CD4-positive, alpha-beta T cell treated with Interferon gamma for 1 hour (primary cell): ENCODE measurements around the gene FASTKD3.
A peak's percentile ranks its signal among the peaks of the same experiment; 100 is the strongest.
"Not testable (repeated sequence)": the region's sequence is repeated elsewhere in the genome, so short reads cannot be mapped to it uniquely, and the experiment has no call there.

ENCODE experiments used
- DNase-seq: peaks from one replicate; pipeline ENCODE4 v3.0.0-alpha.2; 2020

Gene FASTKD3, protein sequence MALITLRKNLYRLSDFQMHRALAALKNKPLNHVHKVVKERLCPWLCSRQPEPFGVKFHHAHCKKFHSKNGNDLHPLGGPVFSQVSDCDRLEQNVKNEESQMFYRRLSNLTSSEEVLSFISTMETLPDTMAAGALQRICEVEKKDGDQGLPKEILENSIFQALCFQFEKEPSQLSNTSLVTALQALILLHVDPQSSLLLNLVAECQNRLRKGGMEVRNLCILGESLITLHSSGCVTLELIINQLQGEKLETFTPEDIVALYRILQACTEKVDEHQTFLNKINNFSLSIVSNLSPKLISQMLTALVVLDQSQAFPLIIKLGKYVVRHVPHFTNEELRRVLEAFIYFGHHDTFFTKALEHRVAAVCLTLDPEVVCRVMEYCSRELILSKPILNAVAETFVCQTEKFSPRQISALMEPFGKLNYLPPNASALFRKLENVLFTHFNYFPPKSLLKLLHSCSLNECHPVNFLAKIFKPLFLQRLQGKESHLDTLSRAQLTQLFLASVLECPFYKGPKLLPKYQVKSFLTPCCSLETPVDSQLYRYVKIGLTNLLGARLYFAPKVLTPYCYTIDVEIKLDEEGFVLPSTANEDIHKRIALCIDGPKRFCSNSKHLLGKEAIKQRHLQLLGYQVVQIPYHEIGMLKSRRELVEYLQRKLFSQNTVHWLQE

DNA sequence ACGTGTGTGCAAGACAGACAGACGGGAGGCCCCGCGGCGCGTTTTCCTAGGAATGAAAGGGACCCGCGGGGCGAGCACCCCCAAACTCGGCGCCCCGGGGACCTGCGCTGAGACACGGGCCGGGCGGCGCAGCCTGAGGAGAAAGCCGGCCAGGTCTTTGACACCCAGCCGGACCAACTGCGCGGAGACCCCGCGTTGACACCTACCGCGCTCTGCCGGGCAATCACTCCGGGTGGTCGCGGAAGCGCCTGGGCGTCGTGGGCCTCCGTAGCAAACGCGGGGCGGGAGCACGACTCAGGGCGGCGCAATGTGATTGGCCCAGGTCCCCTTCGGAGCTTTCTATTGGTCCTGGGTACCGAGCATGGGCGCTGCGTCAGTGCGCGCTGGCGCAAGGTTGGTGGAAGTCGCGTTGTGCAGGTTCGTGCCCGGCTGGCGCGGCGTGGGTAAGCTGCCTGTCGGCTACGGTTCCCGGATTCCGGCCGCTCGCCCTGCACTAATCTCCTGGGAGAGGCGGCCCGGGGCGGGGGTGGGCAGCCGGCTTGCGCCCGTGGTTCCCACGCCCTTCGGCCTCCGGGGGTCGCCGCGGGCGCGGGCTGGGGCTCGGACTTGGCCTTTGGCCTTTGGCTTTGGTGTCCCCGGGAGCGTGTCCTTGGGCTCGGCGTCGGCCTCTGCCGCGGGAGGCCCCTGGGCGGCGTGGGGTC lies at the start of gene FASTKD3, which contains the start of gene MTRR:
FASTKD3 (minus strand) TSS at position 259 of the 701 bp plus-strand sequence. CDS start 948 bp downstream, outside the sequence.
MTRR (plus strand) TSS at position 376 of the 701 bp plus-strand sequence. CDS start 1,647 bp downstream, outside the sequence.
- peak; percentile 87 for DNase-seq

DNA sequence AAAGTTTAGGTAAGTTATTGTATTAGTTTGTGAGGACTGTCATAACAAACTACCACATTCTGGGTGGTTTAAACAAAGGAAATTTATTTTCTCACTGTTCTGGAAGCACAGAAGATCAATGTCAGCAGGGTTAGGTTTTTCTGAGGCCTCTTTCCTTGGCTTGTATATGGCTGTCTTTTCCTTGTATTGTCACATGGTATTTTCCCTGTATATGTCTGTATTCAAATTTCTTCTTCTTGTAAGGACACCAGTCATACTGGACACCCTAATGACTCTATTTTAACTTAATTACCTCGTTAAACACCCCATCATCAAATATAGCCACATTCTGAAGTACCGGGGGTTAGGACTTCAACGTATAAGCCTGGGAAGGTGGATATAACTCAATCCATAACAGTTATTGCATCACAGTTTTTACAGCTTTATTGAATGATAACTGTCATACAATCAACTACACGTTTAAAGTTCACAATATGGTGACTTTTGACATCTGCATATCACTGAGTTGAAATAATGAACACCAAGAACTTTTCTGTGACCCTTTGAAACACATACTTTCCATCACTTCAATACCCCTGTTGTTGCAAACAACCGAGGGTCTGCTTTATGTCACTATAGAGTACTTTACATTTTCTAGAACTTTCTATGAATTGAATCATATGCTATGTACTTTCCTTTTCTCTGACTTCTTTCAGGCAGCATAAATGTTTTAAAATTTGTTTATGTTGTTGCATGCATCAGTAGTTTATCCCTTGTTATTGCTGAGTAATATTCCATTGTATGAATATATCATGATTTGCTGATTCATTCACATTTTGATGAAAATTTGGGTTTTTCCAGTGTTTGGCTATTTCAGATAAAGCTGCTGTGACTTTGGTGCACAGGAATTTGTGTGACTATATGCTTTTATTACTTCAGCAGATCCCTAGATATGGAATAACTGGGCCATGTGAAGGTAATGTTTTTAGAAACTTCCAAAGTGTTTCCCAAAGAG lies 48.6 kb upstream of the FASTKD3 start:
- DNase-seq = no peak

DNA sequence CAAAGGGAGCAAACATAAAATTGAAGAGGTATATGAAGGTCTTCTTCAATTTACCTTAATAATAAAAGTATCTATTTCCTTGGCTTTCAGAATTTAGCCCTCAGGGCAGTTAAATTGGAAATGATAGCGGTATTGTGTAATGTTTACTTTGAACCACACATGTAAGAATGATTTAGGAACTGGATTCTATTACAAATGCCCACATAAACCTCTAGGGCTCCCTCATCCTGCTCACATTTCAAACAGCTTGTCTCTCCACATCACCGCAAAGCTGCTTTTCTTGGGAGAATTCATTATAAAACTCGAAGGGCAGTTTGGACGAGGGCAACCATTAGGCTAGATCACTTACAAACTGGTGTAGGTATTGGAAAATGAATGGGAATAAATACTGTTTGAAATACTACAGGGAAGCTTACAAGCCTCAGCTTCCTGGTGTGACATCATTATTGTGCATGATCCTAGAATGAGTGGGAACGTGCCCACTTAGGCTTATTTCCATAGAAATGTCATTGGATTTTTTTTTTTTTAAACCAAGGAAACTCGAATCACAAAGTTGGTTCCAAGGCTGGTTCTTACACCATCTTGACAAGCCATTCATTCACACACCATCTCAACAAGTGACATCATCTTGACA lies 47.5 kb upstream of the FASTKD3 start:
- no peak for DNase-seq

DNA sequence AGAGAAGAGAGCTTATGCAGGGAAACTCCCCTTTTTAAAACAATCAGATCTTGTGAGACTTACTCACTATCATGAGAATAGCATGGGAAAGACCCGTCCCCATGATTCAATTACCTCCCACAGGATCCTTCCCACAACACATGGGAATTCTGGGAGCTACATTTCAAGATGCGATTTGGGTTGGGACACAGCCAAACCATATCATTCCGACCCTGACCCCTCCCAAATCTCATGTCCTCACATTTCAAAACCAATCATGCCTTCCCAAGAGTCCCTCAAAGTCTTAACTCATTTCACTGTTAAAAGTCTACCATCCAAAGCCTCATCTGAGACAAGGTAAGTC lies 42.6 kb upstream of the FASTKD3 start:
- DNase-seq = not testable (repeated sequence)

DNA sequence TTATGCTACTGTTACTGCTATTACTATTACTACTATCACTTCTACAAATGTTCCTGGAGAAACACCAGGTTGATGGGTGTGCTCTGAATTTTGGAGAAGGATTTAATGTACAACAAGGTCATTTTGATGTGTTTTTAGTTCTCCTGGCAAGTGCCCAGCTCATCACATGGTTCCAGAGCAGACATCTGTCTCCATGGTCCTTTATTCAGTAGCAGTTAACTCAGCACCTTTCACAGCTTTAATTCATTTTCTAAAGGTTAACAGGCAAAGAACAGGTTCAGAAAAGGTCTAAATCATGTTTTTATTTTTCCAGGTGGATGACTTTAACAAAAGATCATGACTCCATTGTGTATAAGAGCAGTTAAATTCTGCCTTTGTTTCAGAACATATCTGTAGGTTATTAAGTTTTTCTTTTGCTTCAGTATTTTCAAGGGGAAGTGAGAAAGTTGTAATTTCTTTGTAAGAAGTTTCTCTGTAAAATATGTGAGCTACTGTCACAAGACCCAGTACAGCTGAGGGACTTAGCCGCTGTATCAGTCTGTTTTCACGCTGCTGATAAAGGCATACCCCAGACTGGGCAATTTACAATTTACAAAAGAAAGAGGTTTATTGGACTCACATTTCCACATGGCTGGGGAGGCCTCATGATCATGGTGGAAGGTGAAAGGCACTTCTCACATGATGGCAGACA lies 42.1 kb upstream of the FASTKD3 start:
- no peak for DNase-seq

DNA sequence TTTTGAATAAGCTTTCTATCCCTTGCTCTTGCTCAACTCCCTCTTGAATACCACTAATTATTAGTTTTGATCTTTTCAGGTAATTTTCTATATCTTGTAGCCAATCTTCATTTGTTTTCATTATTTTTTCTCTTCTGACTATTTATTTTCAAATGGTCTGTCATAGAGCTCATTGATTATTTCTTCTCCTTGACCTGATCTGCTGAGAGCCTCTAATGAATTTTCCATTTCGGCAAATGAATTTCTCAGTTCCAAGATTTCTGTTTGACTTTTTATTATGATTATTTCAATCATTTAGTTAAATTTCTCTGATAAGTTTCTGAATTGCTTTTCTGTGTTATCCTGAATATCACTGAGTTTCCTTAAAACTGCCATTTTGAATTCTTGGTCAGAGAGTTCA lies 39.5 kb upstream of the FASTKD3 start:
- no peak for DNase-seq

DNA sequence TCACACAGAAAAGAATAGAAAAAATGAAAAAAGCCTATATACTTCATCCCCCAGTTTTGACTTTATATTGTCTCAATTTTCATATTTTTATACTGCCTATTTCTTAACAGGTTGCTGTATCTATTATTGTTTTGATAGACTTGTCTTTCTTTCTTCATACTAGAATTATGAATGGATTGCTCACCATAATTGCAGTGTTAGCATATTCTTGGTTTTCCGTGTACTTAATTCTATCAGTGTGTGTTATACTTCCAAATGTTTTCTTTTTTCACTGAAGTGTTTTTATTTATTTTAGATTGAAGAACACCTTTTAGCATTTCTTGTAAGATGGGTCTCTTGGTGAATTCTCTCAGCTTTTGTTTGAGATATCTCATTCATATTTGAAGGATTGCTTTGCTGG lies 38.8 kb upstream of the FASTKD3 start:
- no peak for DNase-seq

DNA sequence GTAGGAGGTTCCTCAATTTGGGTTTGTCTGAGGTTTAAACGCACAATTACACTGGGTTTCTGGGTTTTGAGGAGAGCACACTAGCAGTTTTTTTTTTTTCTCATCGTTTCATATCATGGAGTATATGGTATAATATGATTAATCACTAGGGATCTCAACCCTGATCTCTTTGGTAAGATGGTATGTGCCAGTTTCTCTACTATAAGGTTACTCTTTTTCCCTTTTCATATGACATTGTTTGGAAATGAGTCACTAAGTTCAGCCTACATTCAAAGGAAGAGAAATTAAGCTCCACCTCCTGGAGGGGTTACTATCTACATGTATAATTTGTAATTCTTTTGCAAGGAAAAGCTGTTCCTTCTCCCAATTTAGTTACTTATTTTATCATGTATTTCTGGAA lies 35.3 kb upstream of the FASTKD3 start:
- DNase-seq = no peak

DNA sequence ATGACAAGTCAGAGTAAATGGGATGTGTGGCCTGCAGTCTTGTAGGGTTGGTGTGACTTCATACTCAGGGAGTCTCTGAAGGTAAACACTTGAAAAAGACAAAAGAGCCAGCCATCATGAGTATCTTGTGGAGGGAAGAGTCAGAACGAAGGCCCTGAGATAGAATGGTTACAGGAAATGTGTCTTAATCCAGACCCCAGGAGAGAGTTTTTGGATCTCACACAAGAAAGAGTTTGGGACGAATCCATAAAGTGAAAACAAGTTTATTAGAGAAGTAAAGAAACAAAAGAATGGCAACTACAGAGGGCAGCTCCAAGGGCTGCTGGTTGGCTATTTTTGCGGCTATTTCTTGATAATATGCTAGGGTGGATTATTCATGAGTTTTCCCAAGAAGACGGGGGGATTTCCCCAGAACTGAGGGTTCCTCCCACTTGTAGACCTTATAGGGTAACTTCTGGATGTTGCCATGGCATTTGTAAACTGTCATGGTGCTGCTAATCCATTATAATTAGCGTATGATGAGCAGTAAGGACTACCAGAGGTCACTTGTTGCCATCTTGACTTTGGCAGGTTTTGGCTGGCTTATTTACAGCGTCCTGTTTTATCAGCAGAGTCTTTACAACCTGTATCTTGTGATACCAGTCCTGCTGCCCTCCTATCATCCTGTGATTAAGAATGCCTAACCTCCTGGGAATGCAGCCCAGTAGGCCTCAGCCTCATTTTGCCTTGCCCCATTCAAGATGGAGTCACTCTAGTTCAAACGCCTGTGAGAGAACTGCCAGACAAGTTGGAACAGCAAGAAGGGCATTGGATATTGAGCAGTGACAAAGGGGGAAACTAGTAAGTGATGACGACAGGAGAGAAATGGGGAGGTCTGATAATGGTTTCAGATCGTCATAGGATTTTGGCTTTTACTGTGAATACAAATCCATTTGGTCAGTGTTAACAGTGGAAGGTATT lies 34.1 kb upstream of the FASTKD3 start:
- no peak for DNase-seq

DNA sequence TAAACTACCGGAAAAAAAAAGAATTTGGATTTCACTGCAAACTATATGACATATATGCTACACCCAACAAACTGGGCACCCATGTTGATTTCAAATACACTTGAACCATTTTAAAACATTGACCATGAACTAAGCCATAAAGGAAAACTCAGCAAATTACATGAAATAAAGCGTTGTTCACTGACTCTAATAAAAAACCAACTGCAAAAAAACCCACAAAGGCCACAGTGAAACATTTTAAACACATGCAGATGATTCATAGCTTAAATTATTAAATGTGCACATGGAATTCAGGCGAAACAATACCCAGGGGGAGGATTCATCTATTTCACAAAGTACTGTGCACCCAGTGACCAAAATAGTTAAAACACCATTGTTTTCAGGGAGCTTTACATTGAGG lies 33.4 kb upstream of the FASTKD3 start:
- DNase-seq = no peak

DNA sequence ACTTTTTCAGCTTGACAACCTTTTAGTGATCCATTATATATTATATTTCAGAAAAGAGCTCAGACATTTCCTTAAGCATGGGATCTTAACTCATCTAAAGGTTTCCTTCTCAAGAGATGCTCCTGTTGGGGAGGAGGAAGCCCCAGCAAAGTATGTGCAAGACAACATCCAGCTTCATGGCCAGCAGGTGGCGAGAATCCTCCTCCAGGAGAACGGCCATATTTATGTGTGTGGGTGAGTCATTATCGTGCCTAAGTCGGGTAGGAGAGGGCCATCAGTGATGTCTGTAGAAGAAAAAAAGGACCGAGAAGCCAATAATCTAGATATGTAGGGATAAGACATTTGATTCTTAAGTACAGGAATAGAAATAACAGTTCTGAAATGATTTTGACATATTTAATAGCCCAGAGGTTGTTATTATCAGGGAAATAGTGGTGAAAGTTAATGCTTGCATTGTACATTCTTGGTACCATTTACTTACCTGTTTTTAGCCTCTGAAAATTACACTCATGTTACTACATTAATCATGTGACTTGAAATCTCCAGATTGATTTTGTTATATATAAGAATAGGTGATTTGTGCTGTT lies 28.3 kb upstream of the FASTKD3 start:
- DNase-seq = no peak

DNA sequence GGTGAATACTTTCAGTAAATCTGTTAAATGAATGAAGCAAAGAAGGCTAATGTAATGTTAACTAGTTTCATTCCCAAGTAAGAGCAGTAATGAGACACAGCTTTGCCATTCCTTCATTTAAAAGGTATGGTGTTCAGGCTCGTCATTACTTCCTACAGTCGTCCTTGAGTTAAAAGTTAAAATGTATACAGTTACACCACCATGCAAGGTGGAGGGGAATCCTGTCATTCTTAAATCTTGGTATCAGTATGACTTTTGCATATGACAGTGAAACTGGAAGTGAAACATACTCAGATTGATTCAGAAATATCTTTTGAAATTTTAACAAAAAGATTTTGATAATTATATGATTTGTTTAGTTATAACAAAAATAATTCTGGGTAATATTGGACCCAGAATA lies 26.0 kb upstream of the FASTKD3 start:
- no peak for DNase-seq

DNA sequence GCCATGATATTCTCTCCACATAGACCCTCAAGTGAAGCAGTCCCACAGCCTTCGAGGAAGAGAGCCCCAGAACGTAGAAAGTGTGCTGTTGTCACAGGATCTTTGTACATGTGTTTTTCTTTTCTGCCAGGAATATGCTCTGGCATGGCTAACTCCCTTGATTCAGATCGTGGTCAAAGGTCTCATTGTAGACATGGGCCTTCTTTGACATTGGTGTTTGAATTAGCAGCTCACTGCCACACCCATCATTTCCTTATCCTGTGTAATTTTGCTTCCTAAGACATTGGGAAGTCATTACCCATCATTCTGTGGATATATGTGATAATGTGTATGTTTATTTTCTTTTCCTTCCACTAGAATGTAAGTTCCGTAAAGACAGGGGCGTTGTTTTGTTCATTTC lies 25.6 kb upstream of the FASTKD3 start:
- no peak for DNase-seq

DNA sequence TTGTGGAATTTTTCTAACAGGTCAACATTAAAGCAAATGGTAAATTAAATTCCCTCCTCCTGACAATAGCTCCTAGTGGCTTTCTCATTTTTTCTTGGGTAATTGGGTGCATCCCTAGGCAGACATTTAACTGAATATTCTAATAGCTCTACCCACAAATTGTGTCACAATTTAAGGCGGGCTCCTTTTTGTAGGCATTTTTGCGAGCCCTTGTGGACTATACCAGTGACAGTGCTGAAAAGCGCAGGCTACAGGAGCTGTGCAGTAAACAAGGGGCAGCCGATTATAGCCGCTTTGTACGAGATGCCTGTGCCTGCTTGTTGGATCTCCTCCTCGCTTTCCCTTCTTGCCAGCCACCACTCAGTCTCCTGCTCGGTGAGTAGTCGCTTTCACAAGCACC lies 20.1 kb upstream of the FASTKD3 start:
- no peak for DNase-seq

DNA sequence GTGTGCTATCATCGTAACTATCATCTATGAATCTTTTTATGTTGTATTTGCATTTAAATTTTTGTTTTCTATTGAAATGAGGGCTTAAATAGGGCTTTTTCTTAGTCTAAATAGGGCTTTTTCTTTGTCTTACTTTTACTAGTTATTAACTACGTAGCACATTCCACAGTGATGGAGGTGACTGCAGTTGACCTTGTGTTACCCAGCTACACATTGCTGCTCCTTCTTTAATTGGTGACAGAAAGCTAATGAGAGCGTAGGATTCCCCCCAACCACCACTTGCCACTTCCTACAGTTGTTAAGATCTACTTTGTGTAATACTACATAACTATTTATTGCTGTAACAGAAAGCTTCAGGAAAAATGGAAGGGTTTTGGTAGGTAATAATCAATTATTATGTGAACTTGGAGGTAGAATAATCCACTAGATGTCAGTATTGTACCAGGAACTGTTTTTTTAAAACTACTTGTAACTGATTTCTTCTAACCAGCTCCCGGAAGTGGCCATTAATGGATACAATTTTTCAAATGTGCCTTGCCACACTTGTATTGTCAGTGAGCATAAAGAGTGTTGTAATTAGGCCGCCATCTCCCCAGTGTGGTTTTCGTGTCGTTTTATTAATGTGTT lies 18.1 kb upstream of the FASTKD3 start:
- no peak for DNase-seq

DNA sequence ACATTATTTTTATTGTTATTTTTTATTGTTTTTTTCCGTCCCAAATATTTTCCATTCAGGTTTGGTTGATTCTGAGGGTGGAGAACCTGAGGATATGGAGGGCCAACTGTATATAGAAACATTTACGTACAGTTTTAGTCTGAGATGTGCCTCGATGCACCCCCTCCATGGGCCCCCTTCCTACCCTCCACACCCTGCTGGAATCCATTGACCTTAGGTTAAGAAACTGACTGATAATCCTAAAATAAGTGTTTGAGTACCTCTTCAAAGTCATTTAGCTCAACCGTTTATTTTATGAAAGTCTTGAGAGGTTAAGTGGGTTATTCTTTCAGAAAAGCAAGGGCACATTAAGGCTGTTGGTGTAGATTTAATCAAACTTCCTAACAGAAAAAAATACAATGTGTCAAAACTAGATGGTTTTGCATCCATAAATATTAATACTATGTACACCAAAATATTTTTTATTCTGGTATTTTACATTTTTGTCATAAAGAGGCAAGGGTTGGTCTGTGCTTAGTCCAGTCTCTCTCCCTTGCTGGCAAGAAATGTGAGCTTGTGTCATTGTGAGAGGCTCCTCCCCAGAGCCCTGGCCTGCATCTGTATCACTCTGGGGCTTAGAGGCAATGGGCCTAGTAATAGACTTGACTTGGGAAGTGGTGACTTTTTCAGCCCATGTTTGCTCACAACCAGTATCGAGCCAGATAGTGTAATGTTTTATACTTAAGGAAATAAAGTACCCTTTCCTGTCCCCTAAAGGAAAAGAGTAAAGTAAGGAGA lies 15.8 kb upstream of the FASTKD3 start:
- no peak for DNase-seq

DNA sequence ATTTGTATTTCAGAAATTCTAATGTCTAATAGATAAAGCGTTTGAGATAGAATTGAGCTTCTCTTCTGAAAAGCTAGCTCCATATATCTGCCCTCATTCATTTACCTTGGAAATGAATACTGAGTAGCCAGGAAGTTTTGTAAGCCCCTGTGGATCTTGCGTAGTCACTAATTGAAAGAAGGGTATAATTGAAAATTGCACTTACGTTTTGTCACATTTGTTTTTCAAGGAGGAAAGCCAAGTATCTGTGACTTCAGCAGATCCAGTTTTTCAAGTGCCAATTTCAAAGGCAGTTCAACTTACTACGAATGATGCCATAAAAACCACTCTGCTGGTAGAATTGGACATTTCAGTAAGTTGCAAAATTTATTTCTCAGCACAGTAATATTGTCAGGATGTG lies 14.1 kb upstream of the FASTKD3 start:
- no peak for DNase-seq

DNA sequence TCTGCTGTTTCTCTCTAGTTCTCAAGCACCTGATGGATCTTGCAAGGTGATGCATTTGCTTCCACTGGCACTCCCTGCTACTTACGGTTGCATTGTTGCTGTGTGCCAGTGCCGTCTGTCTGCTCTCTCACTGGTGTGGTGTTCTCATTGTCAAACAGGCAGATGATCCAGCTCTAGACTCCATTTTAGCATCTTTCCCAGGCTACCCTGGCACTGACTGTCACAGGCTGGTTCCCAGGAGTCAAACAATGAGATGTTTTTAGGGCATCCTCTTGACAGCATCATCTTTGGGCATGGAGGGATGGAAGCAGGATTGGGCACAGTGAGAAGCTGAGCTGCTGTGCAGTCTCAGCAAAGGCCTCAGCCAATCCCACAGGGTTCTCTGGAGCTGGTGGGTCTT lies 13.0 kb upstream of the FASTKD3 start:
- DNase-seq = no peak

DNA sequence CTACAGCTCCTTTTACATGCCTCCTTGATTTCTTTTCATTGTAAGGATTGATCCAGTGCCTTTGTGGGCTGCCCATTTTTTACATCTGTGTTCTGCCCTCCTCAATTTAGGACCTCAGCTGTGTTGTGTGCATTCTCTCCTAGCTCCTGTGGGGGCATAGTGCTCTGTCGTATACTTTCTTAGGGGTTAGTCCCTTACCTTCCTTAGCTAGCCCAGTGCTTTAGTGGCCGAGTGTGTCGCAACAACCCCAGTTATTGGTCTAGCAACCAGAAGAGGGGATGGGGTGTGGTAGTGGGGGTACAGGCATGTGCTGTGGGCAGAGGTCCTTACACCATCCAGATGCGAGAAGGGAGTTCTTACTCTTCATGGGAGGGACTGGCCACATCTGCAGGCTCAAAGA lies 12.3 kb upstream of the FASTKD3 start:
- DNase-seq = no peak
